Right cardiac atrium (tissue), 5 donors: ENCODE results near the gene SCFD2. TPM values are rescaled to one million over a fixed set of nuclear protein-coding genes. Genes with fewer than 3 reads are reported as not detected.
"Not testable (repeated sequence)": the region's sequence is repeated elsewhere in the genome, so short reads cannot be mapped to it uniquely, and the experiment has no call there.

Experiments
- ATAC-seq, 2 donors: fragments of 200-7000 bp; cut with Tn5 transposase; one replicate each; pipeline versions ENCODE4 v1.8.0 to v1.9.1; 2020; ENCODE audit warnings: moderate library complexity in 2 of 2, mild to moderate bottlenecking in 1 of 2
- DNase-seq, 3 donors: peaks; one replicate each; pipeline ENCODE4 v3.0.0-alpha.2; 2020
- H3K27ac ChIP-seq: one replicate; pipeline ENCODE4 v1.5.1; 2013; ENCODE audit warnings: mild to moderate bottlenecking, low read length, control low read depth, moderate library complexity
- H3K27me3 ChIP-seq: one replicate; pipeline ENCODE4 v1.6.1; 2013; ENCODE audit not compliant: control insufficient read depth, insufficient read depth
- H3K4me1 ChIP-seq: one replicate; pipeline ENCODE4 v1.6.1; 2013; ENCODE audit warnings: low read length; ENCODE audit not compliant: control insufficient read depth, insufficient read depth
- H3K4me3 ChIP-seq: one replicate; pipeline ENCODE4 v1.5.1; 2013; ENCODE audit warnings: low read length, control low read depth
- H3K9me3 ChIP-seq: one replicate; pipeline ENCODE4 v1.6.1; 2013; ENCODE audit warnings: low read length; ENCODE audit not compliant: control insufficient read depth
- WGBS: extraction: QIAGEN DNeasy Blood & Tissue Kit; methylation state at CpG from one replicate; pipeline ENCODE4 v1.1.7; 2013; 5-methylcytosine and 5-hydroxymethylcytosine counted together
- intact Hi-C, 4 donors: fragments of 100-400 bp; cut with DNase I; formaldehyde crosslinking; loops; one replicate each; pipeline versions ENCODE4 v1.11.0 to v1.14.0; 2022 to 2023
- polyA plus RNA-seq: library from polyadenylated mRNA; stranded (reverse); fragments of 200-250 nt; gene quantifications from one replicate; pipeline ENCODE4 v1.2.3, GENCODE V29; 2013
- total RNA-seq, 4 donors: library from RNA; stranded (reverse); fragmentation: NEBNext Ultra II Directional; extraction: Animal tissue kit (Norgen Biotek cat#: 25700); gene quantifications; one replicate each; pipeline ENCODE4 v1.2.1, GENCODE V29; 2021
- donor health status: healthy with polysubstance abuse.
- donor health status: DM: no; HTN: yes; CAD: no.
- donor health status: DM: no; HTN: no; CAD: no.
- donor health status: DM: no; HTN: yes; CAD: no; lungs with severe emphysema.
- donor health status: DM: yes; HTN: yes; CAD: no.

The SCFD2 gene
- total and polyA plus RNA-seq, 5 donors = 4.5 to 11.1 (median 10.1) TPM

- ATAC-seq (no peak), DNase-seq (no peak)
- H3K4me3 ChIP-seq = no peak overlapping the region
- WGBS = 85% methylated on average over 1 of the region's 1 CpG
- no peaks in the 10 kb centered on the region for H3K4me1 ChIP-seq
- intact Hi-C loops = no loop called here
- no peaks in the 10 kb centered on the region for H3K9me3 ChIP-seq
- H3K27me3 ChIP-seq = no peaks in the 10 kb centered on the region
- H3K27ac ChIP-seq = no peak overlapping the region
These were observed 58.7 kb downstream of the SCFD2 start for GRCh38 chr4:53307210-53307609.

GRCh38 chr4:53306729-53307128, 59.1 kb downstream of the SCFD2 start:
- Histone ChIP-seq H3K27ac (no peak overlapping the region), H3K27me3 (no peaks in the 10 kb centered on the region), H3K4me1 (no peaks in the 10 kb centered on the region), H3K4me3 (no peak overlapping the region), H3K9me3 (no peaks in the 10 kb centered on the region)
- WGBS = 53% methylated on average over 2 of the region's 2 CpGs
- no peak for DNase-seq
- ATAC-seq = no peak
- intact Hi-C loops = no loop called here

GRCh38 chr4:53292209-53292608, 73.7 kb downstream of the SCFD2 start:
- DNase-seq, H3K27me3 ChIP-seq, intact Hi-C loops, H3K4me3 ChIP-seq, H3K27ac ChIP-seq, ATAC-seq, H3K9me3 ChIP-seq, H3K4me1 ChIP-seq: not testable (repeated sequence)

- WGBS = 90% methylated on average over 2 of the region's 2 CpGs
- Histone ChIP-seq H3K4me3 (no peak overlapping the region), H3K27ac (no peak overlapping the region), H3K27me3 (no peaks in the 10 kb centered on the region), H3K4me1 (no peaks in the 10 kb centered on the region), H3K9me3 (no peaks in the 10 kb centered on the region)
- DNase-seq = no peak
- ATAC-seq = no peak
- intact Hi-C loops = no loop called here
These were observed 84.4 kb downstream of the SCFD2 start for GRCh38 chr4:53281438-53281837.

GRCh38 chr4:53280846-53281245, 85.0 kb downstream of the SCFD2 start:
- 76% methylated on average over 5 of the region's 5 CpGs for WGBS
- intact Hi-C loops = no loop called here
- no peak overlapping the region for H3K27ac ChIP-seq

GRCh38 chr4:53274609-53275268, 91.1 kb downstream of the SCFD2 start:
- DNase-seq = no peak
- ATAC-seq = no peak
- intact Hi-C loops = no loop called here
- Histone ChIP-seq H3K4me3 (no peak overlapping the region), H3K4me1 (no peaks in the 10 kb centered on the region), H3K9me3 (no peaks in the 10 kb centered on the region), H3K27me3 (no peaks in the 10 kb centered on the region), H3K27ac (no peak overlapping the region)
- WGBS = 93% methylated on average over 5 of the region's 5 CpGs

More at GRCh38 chr4:53280846-53281245, 85.0 kb downstream of the SCFD2 start:
- Histone ChIP-seq H3K27me3 (no peaks in the 10 kb centered on the region), H3K4me1 (no peaks in the 10 kb centered on the region), H3K9me3 (no peaks in the 10 kb centered on the region), H3K4me3 (no peak overlapping the region)
- DNase-seq = no peak
- ATAC-seq = no peak

GRCh38 chr4:53273726-53274125, 92.1 kb downstream of the SCFD2 start:
- no peak for DNase-seq
- 61% methylated on average over 3 of the region's 3 CpGs for WGBS
- intact Hi-C loops = no loop called here
- no peak for ATAC-seq
- H3K9me3 ChIP-seq = no peaks in the 10 kb centered on the region
- H3K4me1 ChIP-seq = no peaks in the 10 kb centered on the region
- H3K4me3 ChIP-seq = no peak overlapping the region
- no peaks in the 10 kb centered on the region for H3K27me3 ChIP-seq
- H3K27ac ChIP-seq = no peak overlapping the region

- H3K27ac ChIP-seq = no peak overlapping the region
- DNase-seq (no peak), ATAC-seq (no peak)
- no peak overlapping the region for H3K4me3 ChIP-seq
- no peaks in the 10 kb centered on the region for H3K4me1 ChIP-seq
- no peaks in the 10 kb centered on the region for H3K9me3 ChIP-seq
- WGBS = 93% methylated on average over 4 of the region's 4 CpGs
- H3K27me3 ChIP-seq = no peaks in the 10 kb centered on the region
- intact Hi-C loops = no loop called here
These were observed 98.8 kb downstream of the SCFD2 start for GRCh38 chr4:53267026-53267425.

- H3K27me3 ChIP-seq, DNase-seq, intact Hi-C loops, H3K4me3 ChIP-seq, H3K9me3 ChIP-seq, H3K27ac ChIP-seq, ATAC-seq, H3K4me1 ChIP-seq: not testable (repeated sequence)
- 97% methylated on average over 25 of the region's 31 CpGs for WGBS
These were observed 109.9 kb downstream of the SCFD2 start for GRCh38 chr4:53255986-53256385.

GRCh38 chr4:53240573-53240972, 125.3 kb downstream of the SCFD2 start:
- ATAC-seq = no peak
- Histone ChIP-seq H3K9me3 (no peaks in the 10 kb centered on the region), H3K4me3 (no peak overlapping the region), H3K27ac (no peak overlapping the region), H3K4me1 (no peaks in the 10 kb centered on the region), H3K27me3 (no peaks in the 10 kb centered on the region)
- intact Hi-C loops = no loop called here
- WGBS = 74% methylated on average over 5 of the region's 5 CpGs
- DNase-seq = no peak

GRCh38 chr4:53238352-53238751, 127.5 kb downstream of the SCFD2 start:
- intact Hi-C loops, ATAC-seq, H3K4me1 ChIP-seq, H3K27ac ChIP-seq, H3K4me3 ChIP-seq, H3K9me3 ChIP-seq, H3K27me3 ChIP-seq: not testable (repeated sequence)
- 96% methylated on average over 23 of the region's 29 CpGs for WGBS
- DNase-seq = peak in 1 of 3 donors; percentile 59

GRCh38 chr4:53237811-53238210, 128.1 kb downstream of the SCFD2 start:
- H3K27me3 ChIP-seq, H3K9me3 ChIP-seq, H3K4me1 ChIP-seq, H3K4me3 ChIP-seq, intact Hi-C loops, H3K27ac ChIP-seq, ATAC-seq: not testable (repeated sequence)
- WGBS = 97% methylated on average over 14 of the region's 26 CpGs
- DNase-seq = peak in 1 of 3 donors; percentile 61
